Ramos (cell line): ENCODE results near the gene EBF4.

Source experiments
- in situ Hi-C: fragments of 300-500 bp; cut with MboI; formaldehyde crosslinking; loops from one replicate; pipeline ENCODE4 v1.14.3; 2022; ENCODE audit warnings: low sequenced_read_pairs; ENCODE audit not compliant: unreplicated experiment

Gene EBF4

DNA sequence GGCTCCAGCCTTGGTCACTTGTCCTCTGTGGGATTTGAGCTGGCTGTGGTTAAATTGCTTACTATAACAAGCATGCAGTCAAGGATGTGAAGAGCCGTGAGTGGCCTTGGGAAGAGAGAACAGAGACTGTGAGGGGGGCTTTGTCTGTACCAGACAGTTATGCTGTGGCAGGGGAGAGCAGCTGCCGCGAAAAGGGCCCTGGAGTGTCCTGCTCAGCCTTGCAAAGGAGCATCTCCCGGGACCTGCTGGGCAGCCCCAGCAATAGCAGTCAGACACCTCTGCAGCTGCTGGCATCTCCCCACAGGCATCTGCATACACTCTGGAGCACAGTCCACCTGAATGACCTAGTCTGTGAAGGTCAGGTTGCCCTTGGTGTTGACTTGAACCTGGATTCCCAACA, 6.3 kb downstream of the EBF4 start:
- in situ Hi-C loops = no loop called here

DNA sequence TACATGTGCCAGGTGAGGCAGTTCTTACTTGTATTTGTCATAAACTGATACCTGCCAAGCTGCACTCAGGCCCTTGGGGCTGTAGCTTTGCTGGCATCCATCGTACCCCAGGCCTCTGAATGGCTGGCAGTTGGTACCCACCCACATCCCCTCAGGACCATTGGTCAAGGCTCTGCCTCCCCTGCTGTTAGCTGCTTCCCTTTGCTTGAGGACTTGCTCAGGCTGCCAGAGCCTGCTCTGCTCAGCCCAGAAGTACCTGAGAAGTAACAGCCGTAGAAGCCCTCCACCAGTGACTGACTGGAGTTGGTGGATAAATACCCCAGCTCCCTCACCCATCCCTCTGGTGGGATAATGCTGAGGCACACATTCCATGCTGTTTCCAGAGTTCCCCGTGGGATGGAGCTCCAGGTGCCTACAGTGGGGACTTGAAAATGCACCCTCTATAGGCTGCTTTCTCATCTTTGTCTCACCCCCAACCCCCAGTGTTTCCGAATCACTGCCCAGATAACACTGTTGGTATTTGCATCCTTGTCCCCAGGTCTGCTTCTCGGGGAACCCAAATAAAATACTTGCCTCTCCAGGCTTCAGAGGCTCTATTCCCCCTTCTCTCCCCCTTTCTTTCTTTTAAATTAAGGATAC, 7.3 kb downstream of the EBF4 start:
- in situ Hi-C loops = no loop called here

DNA sequence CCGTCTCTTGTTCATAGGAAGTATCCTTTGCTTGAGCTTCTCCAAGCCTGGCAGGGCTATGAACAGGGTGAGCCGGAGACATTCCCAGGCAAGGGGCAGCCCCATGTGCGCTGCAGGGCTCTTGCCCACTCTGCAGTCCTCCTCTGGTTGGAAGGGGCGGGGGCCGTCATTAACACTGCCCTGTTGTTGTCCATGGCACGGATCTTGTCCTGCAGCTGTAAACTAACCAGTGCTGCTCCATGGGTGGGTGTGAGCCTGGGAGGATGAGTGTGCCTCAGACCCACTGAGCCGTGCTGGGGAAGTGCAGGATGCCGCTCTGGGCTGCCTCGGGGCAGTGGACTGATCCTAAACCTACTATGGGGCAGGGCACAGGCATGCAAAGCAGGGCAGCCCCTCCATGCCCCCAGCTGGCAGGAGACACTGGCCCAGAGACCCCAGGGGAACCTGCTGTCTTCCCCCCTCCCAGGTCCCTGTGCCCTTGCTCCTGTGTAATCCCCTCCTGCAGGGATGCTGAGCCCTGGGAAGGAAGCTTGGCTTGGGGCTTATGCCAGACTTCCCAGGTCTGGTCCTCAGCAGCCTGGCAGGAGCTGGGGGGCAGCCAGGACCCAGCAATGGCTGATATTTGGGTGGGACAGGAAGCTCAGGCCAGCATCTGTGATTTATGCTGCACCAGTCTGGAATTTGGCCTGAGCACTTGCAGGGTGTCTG, 8.5 kb downstream of the EBF4 start:
- in situ Hi-C loops = no loop called here

DNA sequence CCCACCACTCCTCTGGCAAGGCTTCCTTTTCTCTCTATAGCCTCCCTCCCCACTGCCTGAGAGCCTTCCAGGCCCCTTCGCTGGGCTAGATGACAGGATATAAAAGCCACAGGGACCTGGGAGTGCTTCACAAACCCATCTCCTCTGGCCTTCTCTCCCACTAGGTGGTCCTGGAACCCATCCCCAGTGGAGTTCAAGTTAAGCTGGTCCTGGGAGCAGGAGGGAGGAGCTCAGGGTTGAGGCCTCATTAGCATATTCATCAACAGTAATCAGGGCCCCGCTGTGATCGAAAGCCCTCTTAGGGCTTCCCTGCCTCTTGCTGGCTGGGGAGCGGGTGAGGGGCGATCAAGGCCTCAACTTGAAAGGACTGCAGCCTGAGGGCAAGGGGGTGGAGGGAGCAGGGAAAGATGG, 9.1 kb downstream of the EBF4 start:
- in situ Hi-C loops = no loop called here

DNA sequence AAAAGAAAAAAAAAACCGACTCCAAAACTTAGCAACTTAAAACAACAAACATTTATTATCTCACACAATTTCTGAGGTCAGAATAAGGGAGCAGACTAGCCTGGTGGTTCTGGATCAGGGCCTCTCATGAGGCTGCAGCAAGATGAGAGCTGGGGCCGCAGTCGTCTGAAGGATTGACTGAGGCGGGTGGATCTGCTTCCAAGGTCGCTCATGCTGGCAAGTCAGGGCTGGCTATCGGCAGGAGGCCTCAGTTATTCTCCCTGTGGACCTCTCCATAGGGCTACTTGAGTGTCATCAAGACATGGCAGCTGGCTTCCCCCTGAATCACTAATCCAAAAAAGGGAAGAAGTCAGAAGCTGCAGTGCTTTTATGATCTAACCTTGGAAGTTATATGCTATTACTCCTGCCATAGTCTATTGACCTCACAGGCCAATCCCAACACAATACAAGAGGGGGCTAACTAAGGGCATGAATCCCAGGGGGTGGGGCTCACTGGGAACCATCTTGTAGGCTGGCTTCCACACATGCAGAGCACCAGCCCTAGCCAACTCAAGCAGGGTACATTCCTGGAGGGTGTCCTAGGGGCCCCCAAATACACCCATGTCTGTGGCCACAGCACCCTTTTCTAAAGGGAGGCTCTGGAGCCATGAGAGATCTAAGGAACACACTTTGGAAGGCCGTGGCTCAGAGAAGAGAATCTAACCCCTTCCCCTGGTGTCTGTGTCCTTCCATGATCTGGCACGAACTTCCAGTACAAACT, 11.3 kb downstream of the EBF4 start:
- in situ Hi-C loops = no loop called here

DNA sequence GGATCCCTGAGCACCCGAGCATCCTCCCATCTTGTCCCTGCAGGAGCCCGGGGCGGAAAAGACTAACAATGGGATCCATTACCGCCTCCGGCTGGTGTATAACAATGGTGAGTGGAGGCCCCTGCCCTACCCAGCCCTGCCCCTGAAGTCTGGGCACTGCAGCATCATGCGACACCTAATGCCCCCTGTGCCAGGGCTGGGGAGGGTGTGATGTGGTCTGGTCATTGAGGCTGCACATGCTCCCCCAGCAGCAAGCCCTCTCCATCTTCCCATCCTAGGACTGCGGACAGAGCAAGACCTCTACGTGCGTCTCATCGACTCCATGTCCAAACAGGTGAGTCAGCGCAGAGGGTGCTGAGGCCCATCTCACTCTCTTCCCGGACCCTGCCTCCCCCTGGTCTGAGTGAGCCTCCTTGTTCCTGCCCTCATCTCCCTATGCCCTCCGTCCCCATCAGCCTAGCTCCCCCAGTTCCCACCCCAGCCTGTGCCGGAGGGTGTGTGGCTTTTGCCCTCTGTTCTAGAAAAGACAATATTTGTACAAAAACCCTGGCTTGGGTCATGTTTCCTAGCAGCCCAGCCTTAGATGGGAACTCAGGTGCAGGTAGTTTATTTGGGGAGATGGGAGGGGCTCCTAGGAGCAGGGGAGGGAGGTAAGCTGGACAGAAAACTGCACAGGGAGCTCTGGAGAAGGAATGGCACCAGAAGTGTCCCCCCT, 13.5 kb downstream of the EBF4 start:
- in situ Hi-C loops = no loop called here

DNA sequence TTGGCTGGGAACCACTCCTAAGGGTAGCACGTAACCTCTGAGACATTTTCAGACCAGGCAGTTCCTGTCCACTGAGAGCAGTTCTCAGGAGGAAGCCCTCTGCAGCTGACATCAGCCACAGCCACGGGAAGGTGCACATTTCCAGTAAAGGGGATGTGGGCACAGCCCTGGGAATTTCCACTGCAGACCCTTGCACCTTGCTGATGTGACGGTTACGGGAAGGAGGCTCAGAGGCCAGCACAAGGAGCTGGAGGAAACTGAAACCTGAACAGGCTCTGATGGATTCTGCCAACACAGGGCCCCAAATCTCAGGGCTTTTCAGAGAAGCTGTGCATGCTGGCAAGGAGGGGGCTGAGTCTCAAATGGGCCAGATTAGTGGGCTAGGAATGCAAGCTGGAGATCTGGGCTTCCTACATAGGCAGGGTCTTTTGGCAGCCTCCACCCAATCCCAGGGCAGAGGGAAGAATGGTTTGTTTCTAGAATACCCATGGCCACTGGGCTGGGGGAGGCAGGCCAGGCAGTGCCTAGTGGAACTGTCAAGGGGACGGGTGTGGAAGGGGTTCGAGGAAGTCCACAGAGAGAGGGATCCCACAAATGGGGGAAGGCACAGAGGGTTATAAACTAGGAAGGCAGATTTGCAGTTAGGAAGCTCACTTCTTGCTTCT, 14.2 kb downstream of the EBF4 start:
- in situ Hi-C loops = no loop called here

DNA sequence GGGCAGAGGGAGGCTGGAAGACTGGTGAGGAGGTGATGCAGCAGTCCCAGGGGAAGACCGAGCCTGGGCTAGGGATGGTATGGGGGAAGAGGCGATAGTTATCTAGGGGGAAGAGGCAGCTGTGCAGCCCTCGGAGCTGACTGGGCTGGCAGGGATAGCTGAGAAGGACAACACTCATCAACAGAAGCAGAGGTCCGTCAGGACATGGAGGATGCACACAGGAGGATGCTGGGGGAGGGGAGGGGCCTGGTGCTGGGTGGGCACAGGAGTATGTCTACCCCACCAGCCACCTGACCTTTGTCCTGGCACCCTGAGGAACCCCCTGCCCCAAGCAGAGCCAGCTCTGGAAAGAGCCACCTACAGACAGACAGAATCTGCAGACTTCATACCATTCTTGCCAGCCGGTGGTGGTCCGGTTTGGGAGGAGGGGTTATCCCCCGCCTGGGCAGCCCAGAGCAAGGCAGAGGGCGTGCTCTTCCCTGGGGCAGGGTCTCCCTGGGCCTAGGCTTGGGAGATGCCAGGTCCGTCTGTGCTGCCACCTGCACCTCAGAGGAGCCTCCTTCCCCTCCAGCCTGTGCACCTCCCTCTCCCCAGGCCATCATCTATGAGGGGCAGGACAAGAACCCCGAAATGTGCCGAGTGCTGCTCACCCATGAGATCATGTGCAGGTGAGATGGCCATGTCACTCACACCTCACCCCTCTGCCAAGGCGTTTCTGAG, 14.9 kb downstream of the EBF4 start:
- in situ Hi-C loops = no loop called here

DNA sequence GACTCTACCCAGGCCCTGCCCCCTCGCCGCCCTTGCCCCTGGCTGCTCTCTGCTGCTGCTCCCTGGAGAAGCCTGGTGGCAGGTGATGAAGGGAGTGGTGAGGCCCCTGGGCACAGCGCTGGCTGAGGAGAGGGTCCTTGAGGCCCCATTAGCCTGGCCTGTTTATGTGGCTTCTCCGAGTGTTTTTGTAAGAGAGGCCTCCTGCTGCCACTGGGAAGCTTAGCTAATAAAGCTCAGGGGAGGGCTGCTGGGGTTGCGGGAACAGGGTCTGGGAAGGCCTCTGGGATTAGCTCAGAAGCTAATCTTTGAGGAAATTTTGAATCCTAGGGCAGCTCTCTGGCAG, 15.5 kb downstream of the EBF4 start:
- in situ Hi-C loops = no loop called here

DNA sequence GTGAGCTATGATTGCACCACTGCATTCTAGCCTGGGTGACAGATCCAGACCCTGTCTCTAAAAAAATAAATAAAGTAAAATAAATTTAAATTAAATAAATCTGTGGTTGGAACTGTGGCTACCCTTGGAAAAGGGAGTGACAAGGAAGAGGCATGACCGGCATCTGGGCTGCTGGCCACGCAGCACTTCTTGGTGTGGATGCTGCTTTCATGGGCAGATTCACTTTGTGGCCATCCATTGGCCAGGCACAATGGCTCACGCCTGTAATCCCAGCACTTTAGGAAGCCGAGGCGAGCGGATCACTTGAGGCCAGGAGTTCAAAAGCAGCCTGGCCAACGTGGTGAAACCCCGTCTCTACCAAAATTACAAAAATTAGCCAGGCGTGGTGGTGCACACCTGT, 16.1 kb downstream of the EBF4 start:
- in situ Hi-C loops = no loop called here

DNA sequence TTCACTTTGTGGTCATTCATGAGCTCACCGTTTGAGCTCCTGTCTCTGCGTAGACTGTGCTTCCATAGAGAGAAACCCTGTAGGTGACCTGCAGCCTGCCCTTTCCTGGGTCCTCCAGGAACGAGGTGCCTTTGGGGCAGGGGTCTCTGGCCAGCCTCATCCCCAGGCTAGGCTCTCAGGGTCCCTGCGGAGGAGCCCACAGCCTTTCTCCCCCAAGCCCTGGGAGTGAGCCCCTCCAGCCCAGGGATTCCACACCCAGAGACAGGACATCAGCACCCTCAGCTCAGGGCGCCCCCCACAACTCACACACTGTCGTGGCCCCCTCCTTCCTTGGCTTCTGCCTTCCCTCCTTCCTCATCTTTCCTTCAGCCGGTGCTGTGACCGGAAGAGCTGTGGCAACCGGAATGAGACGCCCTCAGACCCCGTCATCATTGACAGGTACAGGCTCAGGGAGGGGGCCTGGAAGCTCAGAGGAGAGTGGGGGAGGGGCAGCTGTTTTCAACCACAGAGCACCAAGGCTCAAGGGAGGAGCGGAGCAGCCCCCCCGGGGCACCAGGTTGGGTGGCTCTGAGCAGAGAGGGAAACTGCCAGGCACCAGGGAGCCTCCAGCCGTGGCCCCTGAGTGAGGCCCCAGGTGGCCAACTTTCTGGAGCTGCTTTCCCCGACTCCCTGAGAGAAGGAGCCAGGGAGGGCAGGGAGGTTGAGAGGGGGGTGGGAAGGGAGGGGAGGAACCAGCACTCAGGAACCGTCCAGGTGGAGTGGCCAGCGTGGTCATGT, 16.8 kb downstream of the EBF4 start:
- in situ Hi-C loops = no loop called here

DNA sequence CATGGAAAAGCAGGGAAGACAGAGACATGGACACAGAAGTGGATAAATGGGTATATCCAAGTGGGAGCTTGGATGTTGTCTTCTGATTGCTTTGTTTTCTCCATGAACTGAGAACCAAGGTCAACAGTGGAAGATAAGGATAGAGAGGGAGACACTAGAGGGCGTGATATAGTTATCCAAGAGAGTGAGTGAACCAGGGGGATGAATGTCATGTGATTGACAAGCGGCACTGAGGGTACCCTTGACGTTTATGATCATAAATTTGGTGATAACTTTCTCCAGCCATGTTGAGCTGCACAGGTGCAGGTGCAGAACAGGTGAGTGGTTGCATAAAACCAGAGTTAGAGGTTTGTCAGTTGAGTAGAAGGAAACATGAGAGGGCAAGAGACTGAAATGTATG, 20.7 kb downstream of the EBF4 start:
- in situ Hi-C loops = no loop called here

DNA sequence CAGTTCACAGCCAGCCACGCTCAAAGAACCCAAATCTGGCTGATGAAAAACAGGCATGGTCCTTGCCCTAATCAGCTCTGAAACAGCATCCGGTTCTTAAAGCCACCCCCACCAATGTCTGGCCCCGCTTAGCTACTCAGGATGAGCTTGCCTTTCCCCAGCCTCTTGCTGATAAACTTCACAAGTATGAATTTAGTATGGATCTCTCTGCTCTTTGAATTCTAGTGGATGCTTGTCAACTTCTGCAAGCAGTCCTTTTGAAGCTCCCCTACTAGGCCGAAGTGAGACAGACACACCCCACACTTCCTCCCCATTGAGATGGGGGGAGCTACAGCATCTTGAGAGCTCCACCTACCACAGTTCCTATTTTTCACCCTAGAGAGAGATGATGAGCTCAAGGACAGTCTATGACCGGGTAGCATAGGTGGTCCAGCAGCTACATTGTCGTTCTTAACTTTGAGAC, 36.7 kb downstream of the EBF4 start:
- in situ Hi-C loops = no loop called here

DNA sequence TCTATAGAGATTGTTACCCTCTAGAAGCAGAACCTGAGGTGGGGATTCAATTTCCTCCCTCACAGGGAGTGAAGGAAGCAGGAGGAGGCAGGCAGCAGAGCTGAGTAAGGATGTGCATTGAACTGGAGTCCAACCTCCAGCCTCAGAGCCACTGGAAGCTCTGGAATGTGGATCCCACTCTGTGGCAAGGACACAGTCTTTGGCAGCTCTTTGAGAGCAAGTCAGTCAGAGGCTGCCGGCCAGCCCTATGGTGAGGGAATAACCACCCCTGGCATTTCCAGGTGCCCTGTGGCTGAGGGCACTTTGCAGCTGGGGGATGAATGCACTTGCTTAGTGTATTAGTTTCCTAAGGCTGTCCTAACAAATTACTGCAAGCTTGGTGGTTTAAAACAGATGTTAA, 37.2 kb downstream of the EBF4 start:
- in situ Hi-C loops = no loop called here

DNA sequence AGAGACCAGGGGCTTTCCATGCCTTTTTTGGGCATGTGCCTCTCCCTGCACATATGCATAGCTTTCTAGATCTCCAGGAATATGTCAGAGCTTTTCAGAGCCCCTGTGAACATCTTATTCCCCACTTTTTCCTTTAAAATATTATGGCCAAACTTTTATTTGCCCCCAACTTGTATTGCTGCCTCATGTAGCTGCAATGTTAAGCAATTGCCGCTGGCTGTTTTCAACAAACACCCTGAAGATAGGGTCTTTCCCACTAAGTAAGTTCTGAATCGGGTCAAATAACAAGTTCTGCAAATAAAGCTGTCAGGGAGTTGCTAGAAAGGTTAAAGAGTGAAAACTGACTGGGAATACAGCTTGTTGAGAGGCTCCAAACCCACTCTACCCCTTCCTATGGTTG, 42.3 kb downstream of the EBF4 start:
- in situ Hi-C loops = no loop called here

DNA sequence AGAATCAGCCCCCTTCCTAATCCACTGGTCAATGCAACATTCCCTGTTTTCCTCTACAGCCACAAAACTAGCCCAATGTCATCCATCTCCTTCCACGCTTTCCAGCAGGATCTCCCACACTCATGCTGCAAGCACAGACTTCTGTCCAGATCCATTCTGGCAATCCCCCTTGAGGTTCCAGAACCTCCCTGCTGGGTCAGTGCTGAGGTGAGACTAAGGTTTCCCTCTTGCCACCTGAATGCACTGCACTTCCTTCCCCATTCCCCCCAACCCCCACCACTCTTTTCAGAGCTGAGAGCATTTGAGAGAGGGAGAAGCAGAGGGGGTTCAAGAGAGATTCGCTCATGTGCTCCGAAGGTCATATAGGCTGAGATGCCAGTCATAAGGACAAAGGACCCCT, 43.9 kb downstream of the EBF4 start:
- in situ Hi-C loops = no loop called here

DNA sequence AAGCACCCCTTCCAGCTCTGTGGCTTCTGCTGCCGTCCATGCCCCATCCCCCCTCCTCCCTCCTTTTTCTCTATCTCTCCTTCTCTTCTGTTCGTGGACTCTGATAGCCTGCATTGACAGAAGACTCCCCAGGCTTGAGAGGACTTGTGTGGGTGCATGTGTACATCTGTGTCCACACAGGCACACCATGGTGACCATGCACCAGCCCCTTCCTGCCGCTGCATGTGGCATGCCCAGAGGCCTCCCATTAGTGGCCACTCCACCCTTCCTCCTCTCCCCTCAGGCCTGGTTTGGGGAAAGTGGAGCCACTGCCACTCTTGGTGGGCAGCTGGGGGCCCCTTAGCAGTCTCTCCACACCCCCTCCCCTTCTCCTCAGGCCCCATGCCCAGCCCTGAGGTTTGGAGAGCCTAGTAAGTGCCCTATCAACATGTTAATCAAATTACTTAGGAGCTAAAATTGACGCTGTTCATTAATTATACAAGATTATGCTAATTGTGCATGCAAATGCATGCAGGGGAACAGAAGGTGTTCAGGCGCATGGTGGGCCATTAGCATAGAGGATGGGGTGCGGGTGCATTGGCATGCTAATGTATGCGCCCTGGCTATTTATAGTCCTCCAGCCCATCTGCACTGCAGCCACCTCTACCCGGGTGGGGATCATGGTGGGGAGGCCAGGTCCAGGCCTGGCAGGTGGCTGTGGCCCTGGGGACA, 45.9 kb downstream of the EBF4 start:
- in situ Hi-C loops = no loop called here

DNA sequence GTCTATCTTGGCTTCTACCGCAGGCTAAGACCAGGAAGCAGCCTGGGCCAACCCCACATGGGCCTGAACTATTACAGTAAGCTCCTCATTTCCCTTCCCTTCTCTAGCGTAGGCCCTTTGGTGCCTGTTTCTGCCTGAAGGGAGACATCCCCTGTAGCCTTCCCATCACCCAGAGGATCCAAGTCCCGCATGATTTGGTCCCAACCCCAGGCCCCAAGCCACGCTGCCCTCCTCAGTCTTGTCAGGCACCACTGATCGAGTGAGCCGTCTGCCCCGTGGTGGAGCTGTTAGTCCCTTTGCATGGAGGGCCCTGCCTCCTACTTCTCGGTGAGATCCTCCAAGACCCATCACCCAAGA, 46.4 kb downstream of the EBF4 start:
- in situ Hi-C loops = no loop called here

DNA sequence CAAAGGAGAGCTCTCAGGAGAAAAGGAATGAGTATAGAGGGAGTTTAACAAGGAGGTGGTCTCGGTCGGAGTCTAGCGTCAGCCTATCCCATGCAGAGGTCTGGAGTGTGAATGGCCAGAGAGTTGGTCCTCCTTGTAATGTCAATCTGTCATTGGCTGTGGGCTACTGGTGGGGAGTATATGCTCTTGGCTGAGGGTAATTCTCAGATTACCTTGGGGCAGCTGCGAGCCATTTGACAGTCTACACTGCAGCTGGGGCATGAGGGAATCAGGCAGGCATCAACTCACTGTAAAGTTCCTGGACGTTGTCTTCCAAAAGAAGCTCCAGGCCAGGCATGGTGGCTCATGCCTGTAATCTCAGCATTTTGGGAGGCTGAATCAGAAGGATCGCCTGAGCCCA, 48.1 kb downstream of the EBF4 start:
- in situ Hi-C loops = no loop called here
